ENCODE measurements around the gene PDE6A.
"Not testable (repeated sequence)": the region's sequence is repeated elsewhere in the genome, so short reads cannot be mapped to it uniquely, and the experiment has no call there.

PDE6A gene

GRCh38 chr5:149892594-149892993 is 52.0 kb downstream of the PDE6A start:
- no peak for DNase-seq

- no peak for DNase-seq
Observed at GRCh38 chr5:149888280-149888679, 56.3 kb downstream of the PDE6A start.

- DNase-seq, result no peak
Observed at GRCh38 chr5:149887622-149888183, 56.9 kb downstream of the PDE6A start.

- no peak for DNase-seq
Observed at GRCh38 chr5:149886692-149887470, 57.7 kb downstream of the PDE6A start.

GRCh38 chr5:149886060-149886459 is 58.5 kb downstream of the PDE6A start:
- DNase-seq, result no peak

- no peak for DNase-seq
Observed at GRCh38 chr5:149885513-149885912, 59.1 kb downstream of the PDE6A start.

GRCh38 chr5:149883550-149883949 is 61.0 kb downstream of the PDE6A start:
- no peak for DNase-seq

- not testable (repeated sequence) for DNase-seq
Observed at GRCh38 chr5:149882633-149883032, 62.0 kb downstream of the PDE6A start.

- no peak for DNase-seq
Observed at GRCh38 chr5:149881874-149882273, 62.7 kb downstream of the PDE6A start.

GRCh38 chr5:149881069-149881622 is 63.4 kb downstream of the PDE6A start:
- no peak for DNase-seq

- DNase-seq, result not testable (repeated sequence)
Observed at GRCh38 chr5:149879593-149879992, 65.0 kb downstream of the PDE6A start.

GRCh38 chr5:149878371-149878770 is 66.2 kb downstream of the PDE6A start:
- no peak for DNase-seq

- DNase-seq, result no peak
Observed at GRCh38 chr5:149873896-149874295, 70.7 kb downstream of the PDE6A start.

- no peak for DNase-seq
Observed at GRCh38 chr5:149872351-149873040, 72.1 kb downstream of the PDE6A start.

GRCh38 chr5:149871471-149871870 is 73.1 kb downstream of the PDE6A start:
- no peak for DNase-seq

- no peak for DNase-seq
Observed at GRCh38 chr5:149870697-149871096, 73.9 kb downstream of the PDE6A start.

- no peak for DNase-seq
Observed at GRCh38 chr5:149870232-149870631, 74.4 kb downstream of the PDE6A start.

- no peak for DNase-seq
Observed at GRCh38 chr5:149869411-149869821, 75.2 kb downstream of the PDE6A start.

- DNase-seq, result no peak
Observed at GRCh38 chr5:149865746-149866145, 78.8 kb downstream of the PDE6A start.

GRCh38 chr5:149863830-149864229 is 80.8 kb downstream of the PDE6A start:
- no peak for DNase-seq

- no peak for DNase-seq
Observed at GRCh38 chr5:149863176-149863575, 81.4 kb downstream of the PDE6A start.

- no peak for DNase-seq
Observed at GRCh38 chr5:149860801-149861322, 83.7 kb downstream of the PDE6A start.

- no peak for DNase-seq
Observed at GRCh38 chr5:149859746-149860145, 84.8 kb downstream of the PDE6A start.

- not testable (repeated sequence) for DNase-seq
Observed at GRCh38 chr5:149858481-149858880, 86.1 kb downstream of the PDE6A start.

Data from NCI-H524 treated with DMSO at 0.1 percent for 48 hours (cell line).